Astrocyte of the spinal cord (primary cell): ENCODE data around the gene NEK9.

Experiments used
- DNase-seq: peaks from one replicate; pipeline ENCODE4 v3.0.0; 2011; ENCODE audit warnings: low read depth, low spot score
- H3K4me3 ChIP-seq: 2 replicates; pipeline ENCODE4 v1.5.1; 2011; ENCODE audit warnings: low read depth, mild to moderate bottlenecking, low read length, moderate library complexity
- CTCF ChIP-seq: IDR thresholded peaks from 2 replicates; pipeline ENCODE4 v1.5.1; 2012; ENCODE audit warnings: low read depth, mild to moderate bottlenecking, low read length, inconsistent platforms
- in situ Hi-C: cut with HindIII; loops from 2 replicates; pipeline ENCODE4 v1.10.0; 2017; ENCODE audit warnings: low sequenced_read_pairs

The NEK9 gene

GRCh38 chr14:75066691-75067090 lies 60.2 kb downstream of the NEK9 start:
- no peak overlapping the region for H3K4me3 ChIP-seq
- in situ Hi-C loops = no loop called here
- DNase-seq = no peak
- TF ChIP-seq CTCF = no peak

GRCh38 chr14:75064205-75064567 lies 62.7 kb downstream of the NEK9 start:
- DNase-seq = no peak
- peak overlapping the region; percentile 75 for H3K4me3 ChIP-seq
- in situ Hi-C loops = no loop called here
- TF ChIP-seq CTCF = no peak

- DNase-seq = peak; percentile 89
- peak within 1 kb of the TSS; percentile 75 for H3K4me3 ChIP-seq
- in situ Hi-C loops = no loop called here
- no peak for TF ChIP-seq CTCF
Observed at GRCh38 chr14:75063491-75064204, 63.2 kb downstream of the NEK9 start, which contains the start of gene ACYP1. Gene ACYP1 (minus strand): TSS chr14:75064024. CDS start chr14:75063553, 471 bp downstream.

- peak overlapping the region; percentile 75 for H3K4me3 ChIP-seq
- DNase-seq = no peak
- in situ Hi-C loops = no loop called here
- no peak for TF ChIP-seq CTCF
Observed at GRCh38 chr14:75063013-75063412, 63.8 kb downstream of the NEK9 start.

- no peak for TF ChIP-seq CTCF
- no peak overlapping the region for H3K4me3 ChIP-seq
- DNase-seq = no peak
- in situ Hi-C loops = no loop called here
Observed at GRCh38 chr14:75060420-75060819, 66.4 kb downstream of the NEK9 start.

GRCh38 chr14:75059642-75060041 lies 67.2 kb downstream of the NEK9 start:
- in situ Hi-C loops = no loop called here
- no peak for TF ChIP-seq CTCF
- peak; percentile 25 for DNase-seq
- no peak overlapping the region for H3K4me3 ChIP-seq
